Activated CD8-positive, alpha-beta memory T cell treated with anti-CD3 and anti-CD28 coated beads, Interleukin-2, amount 50 U/mL, for 1 hour (primary cell): Measurements from ENCODE around the gene MB21D2.

ENCODE experiments used
- DNase-seq: peaks from one replicate; pipeline ENCODE4 v3.0.0-alpha.2; 2020; ENCODE audit errors: extremely low read depth

The MB21D2 gene

GRCh38 chr3:192890347-192891335 lies 27.0 kb downstream of the MB21D2 start:
- no peak for DNase-seq

GRCh38 chr3:192889679-192890078 lies 28.0 kb downstream of the MB21D2 start:
- no peak for DNase-seq

GRCh38 chr3:192888190-192888589 lies 29.5 kb downstream of the MB21D2 start:
- DNase-seq, result no peak

- no peak for DNase-seq
Measured at GRCh38 chr3:192887701-192888100, 30.0 kb downstream of the MB21D2 start.

- no peak for DNase-seq
Measured at GRCh38 chr3:192887047-192887446, 30.6 kb downstream of the MB21D2 start.

GRCh38 chr3:192884777-192885773 lies 32.6 kb downstream of the MB21D2 start:
- DNase-seq, result no peak

GRCh38 chr3:192883512-192883911 lies 34.1 kb downstream of the MB21D2 start:
- no peak for DNase-seq

- DNase-seq, result no peak
Measured at GRCh38 chr3:192881159-192881786, 36.4 kb downstream of the MB21D2 start.

- DNase-seq, result no peak
Measured at GRCh38 chr3:192880313-192880712, 37.3 kb downstream of the MB21D2 start.

- no peak for DNase-seq
Measured at GRCh38 chr3:192879346-192880031, 38.2 kb downstream of the MB21D2 start.

- DNase-seq, result no peak
Measured at GRCh38 chr3:192875971-192876565, 41.6 kb downstream of the MB21D2 start.

- DNase-seq, result no peak
Measured at GRCh38 chr3:192870822-192871221, 46.8 kb downstream of the MB21D2 start.

- DNase-seq, result no peak
Measured at GRCh38 chr3:192869131-192870031, 48.3 kb downstream of the MB21D2 start.

GRCh38 chr3:192867645-192868044 lies 50.0 kb downstream of the MB21D2 start:
- DNase-seq, result no peak

GRCh38 chr3:192866804-192867203 lies 50.9 kb downstream of the MB21D2 start:
- DNase-seq, result no peak

- DNase-seq, result no peak
Measured at GRCh38 chr3:192864941-192865340, 52.7 kb downstream of the MB21D2 start.

GRCh38 chr3:192863091-192863420 lies 54.6 kb downstream of the MB21D2 start:
- DNase-seq, result no peak

- no peak for DNase-seq
Measured at GRCh38 chr3:192862408-192863090, 55.1 kb downstream of the MB21D2 start.

GRCh38 chr3:192861972-192862371 lies 55.7 kb downstream of the MB21D2 start:
- DNase-seq, result no peak
